Mucosa of descending colon (tissue), 3 donors: Measurements from ENCODE around the gene SRRD. TPM values are rescaled to one million over a fixed set of nuclear protein-coding genes. Genes with fewer than 3 reads are reported as not detected.

Experiments
- ATAC-seq: fragments of 200-7000 bp; cut with Tn5 transposase; one replicate; pipeline ENCODE4 v1.9.1; 2020; ENCODE audit warnings: mild to moderate bottlenecking, moderate library complexity
- DNase-seq, 3 donors: peaks; one replicate each; pipeline ENCODE4 v3.0.0-alpha.2; 2020
- H3K36me3 ChIP-seq: fragments of 200-600 bp; one replicate; pipeline ENCODE4 v1.8.0; 2021; ENCODE audit warnings: low read depth, mild to moderate bottlenecking
- H3K4me1 ChIP-seq: fragments of 200-600 bp; one replicate; pipeline ENCODE4 v1.8.0; 2021; ENCODE audit warnings: low read depth, mild to moderate bottlenecking
- H3K4me3 ChIP-seq: fragments of 200-600 bp; one replicate; pipeline ENCODE4 v1.8.0; 2021; ENCODE audit warnings: mild to moderate bottlenecking
- H3K9me3 ChIP-seq: fragments of 200-600 bp; one replicate; pipeline ENCODE4 v1.8.0; 2021; ENCODE audit warnings: mild to moderate bottlenecking
- CTCF ChIP-seq: fragments of 200-600 bp; IDR thresholded peaks from one replicate; pipeline ENCODE4 v1.8.0; 2022; ENCODE audit warnings: antibody characterized with exemption, mild to moderate bottlenecking
- intact Hi-C, 2 donors: fragments of 100-400 bp; cut with DNase I in 1 of 2; cut with micrococcal nuclease in 1 of 2; formaldehyde crosslinking; loops; one replicate each; pipeline versions ENCODE4 v1.11.0 to v1.11.1; 2022; cut with DNase I, micrococcal nuclease
- total RNA-seq, 3 donors: library from RNA; stranded (reverse); fragmentation: NEBNext Ultra II Directional in 2 of 3; extraction: Animal tissue kit (Norgen Biotek cat#: 25700) in 2 of 3; gene quantifications; one replicate each; pipeline versions ENCODE4 v1.2.1 to v1.2.4, GENCODE V29; 2021 to 2023
- donor health status: DM: no; HTN: no; CAD: no; lungs with moderate emphysema.
- donor health status: DM: no; HTN: no; CAD: no.
- donor health status: DM: no; HTN: yes; CAD: no.

The SRRD gene
- total RNA-seq, 3 donors from 2014 or later = 11.1 to 19.1 (median 11.2) TPM

GRCh38 chr22:26452236-26453016 lies 31.3 kb upstream of the SRRD start:
- ATAC-seq (no peak), DNase-seq (no peak)
- intact Hi-C loops = no loop called here
- no peaks in the 10 kb centered on the region for H3K36me3 ChIP-seq
- no peak overlapping the region for H3K4me3 ChIP-seq
- no peaks in the 10 kb centered on the region for H3K9me3 ChIP-seq
- TF ChIP-seq CTCF = no peak
- H3K4me1 ChIP-seq = no peaks in the 10 kb centered on the region

GRCh38 chr22:26453216-26453615 lies 30.5 kb upstream of the SRRD start:
- Histone ChIP-seq H3K9me3 (no peaks in the 10 kb centered on the region), H3K36me3 (peaks cover 3% of the 10 kb centered on the region), H3K4me1 (no peaks in the 10 kb centered on the region), H3K4me3 (no peak overlapping the region)
- intact Hi-C loops = no loop called here
- ATAC-seq (no peak), DNase-seq (no peak)
- no peak for TF ChIP-seq CTCF

GRCh38 chr22:26453812-26454500 lies 29.7 kb upstream of the SRRD start:
- DNase-seq = no peak
- no peak for ATAC-seq
- intact Hi-C loops = no loop called here
- H3K36me3 ChIP-seq = peaks cover 3% of the 10 kb centered on the region
- no peaks in the 10 kb centered on the region for H3K4me1 ChIP-seq
- no peaks in the 10 kb centered on the region for H3K9me3 ChIP-seq
- no peak overlapping the region for H3K4me3 ChIP-seq
- no peak for TF ChIP-seq CTCF

GRCh38 chr22:26457661-26458272 lies 25.9 kb upstream of the SRRD start:
- DNase-seq (no peak), ATAC-seq (no peak)
- TF ChIP-seq CTCF = no peak
- no peaks in the 10 kb centered on the region for H3K9me3 ChIP-seq
- peaks cover 3% of the 10 kb centered on the region for H3K36me3 ChIP-seq
- H3K4me1 ChIP-seq = no peaks in the 10 kb centered on the region
- intact Hi-C loops = loop anchor here in 1 of 2 donors (5.0 kb wide), 1 partner anchor 55 kb away; no protein-coding TSS in a partner anchor
- no peak overlapping the region for H3K4me3 ChIP-seq

GRCh38 chr22:26460202-26460601 lies 23.5 kb upstream of the SRRD start:
- TF ChIP-seq CTCF = no peak
- DNase-seq (no peak), ATAC-seq (no peak)
- no peak overlapping the region for H3K4me3 ChIP-seq
- no peaks in the 10 kb centered on the region for H3K9me3 ChIP-seq
- intact Hi-C loops = loop anchor here in 1 of 2 donors (2.0 kb wide), 1 partner anchor 61 kb away; no protein-coding TSS in a partner anchor
- H3K4me1 ChIP-seq = no peaks in the 10 kb centered on the region
- H3K36me3 ChIP-seq = peaks cover 5% of the 10 kb centered on the region
